Endothelial cell of umbilical vein (primary cell): ENCODE results near the gene DVL1.

Source experiments
- CTCF ChIP-seq, 2 donors: IDR thresholded peaks; 1 replicate in 1 of 2; 2 replicates in 1 of 2; pipeline ENCODE4 v1.5.1; 2011; ENCODE audit warnings: low read length in 2 of 2, mild to moderate bottlenecking in 2 of 2, moderate library complexity in 2 of 2, control low read depth in 1 of 2, inconsistent platforms in 1 of 2, low read depth in 1 of 2; ENCODE audit not compliant: insufficient read depth in 1 of 2; ENCODE audit errors: extremely low read depth in 1 of 2
- EZH2 ChIP-seq: IDR thresholded peaks from 2 replicates; pipeline ENCODE4 v1.6.1; 2012; ENCODE audit warnings: borderline replicate concordance, low read depth, mild to moderate bottlenecking, moderate library complexity, low read length, inconsistent platforms; ENCODE audit not compliant: severe bottlenecking
- FOS ChIP-seq: IDR thresholded peaks from 2 replicates; pipeline ENCODE4 v1.6.1; 2011; ENCODE audit warnings: mild to moderate bottlenecking, low read length, moderate library complexity, borderline replicate concordance; ENCODE audit not compliant: insufficient read depth
- GATA2 ChIP-seq: IDR thresholded peaks from 2 replicates; pipeline ENCODE4 v1.7.0; 2011; ENCODE audit warnings: low read depth, mild to moderate bottlenecking, moderate library complexity, mixed read lengths, low read length; ENCODE audit not compliant: insufficient read length, insufficient read depth
- MAX ChIP-seq: IDR thresholded peaks from 2 replicates; pipeline ENCODE4 v1.6.1; 2011; ENCODE audit not compliant: insufficient read depth, insufficient read length
- MYC ChIP-seq: IDR thresholded peaks from one replicate; pipeline ENCODE4 v1.6.1; 2011; ENCODE audit warnings: mild to moderate bottlenecking, low read depth, low read length
- POLR2AphosphoS5 ChIP-seq: IDR thresholded peaks from 2 replicates; pipeline ENCODE4 v1.6.1; 2012; ENCODE audit warnings: low read depth, mild to moderate bottlenecking, control low read depth, low read length, moderate library complexity; ENCODE audit not compliant: insufficient read depth

- TF ChIP-seq GATA2 (no peak), MYC (no peak), CTCF (IDR thresholded peaks at IDR 0.05; ENCODE audit: extremely low read depth in 1 of 2, insufficient read depth in 1 of 2, low read depth in 1 of 2, low read length in 2 of 2) (no peak), EZH2 (no peak), POLR2AphosphoS5 (no peak), MAX (no peak), FOS (no peak)
Measured at GRCh38 chr1:1357871-1358432, 8.7 kb upstream of the DVL1 start.
